Neural cell (in vitro differentiated cells): ENCODE data around the gene CMKLR1. TPM values are rescaled to one million over a fixed set of nuclear protein-coding genes. Genes with fewer than 3 reads are reported as not detected.

Experiments
- H2AFZ ChIP-seq: fragments of 200-600, 300-800 bp; sonication (generic), shearing (Covaris generic); 2 replicates; pipeline ENCODE4 v1.6.0; 2014; ENCODE audit warnings: low read depth, mild to moderate bottlenecking, antibody characterized with exemption, low read length, moderate library complexity
- H3F3A ChIP-seq: fragments of 200-600 bp; shearing (Covaris generic); 2 replicates; pipeline ENCODE4 v1.6.1; 2016; ENCODE audit warnings: mild to moderate bottlenecking, moderate library complexity, mixed read lengths, antibody characterized with exemption, low read length; ENCODE audit not compliant: insufficient read depth, poor library complexity, severe bottlenecking
- H3K27ac ChIP-seq: fragments of 200-600, 300-800 bp; sonication (generic), shearing (Covaris generic); 2 replicates; pipeline ENCODE4 v1.5.1; 2014; ENCODE audit warnings: mild to moderate bottlenecking, low read length, moderate library complexity
- H3K27me3 ChIP-seq: fragments of 300-800, 200-600 bp; sonication (generic), shearing (Covaris generic); 2 replicates; pipeline ENCODE4 v1.6.0; 2014; ENCODE audit warnings: mild to moderate bottlenecking, low read depth, low read length, moderate library complexity; ENCODE audit not compliant: insufficient read depth
- H3K36me3 ChIP-seq: fragments of 300-800, 200-600 bp; sonication (generic), shearing (Covaris generic); 2 replicates; pipeline ENCODE4 v1.5.1; 2014; ENCODE audit warnings: mild to moderate bottlenecking, antibody characterized with exemption, low read length, moderate library complexity; ENCODE audit not compliant: insufficient read depth
- H3K4me2 ChIP-seq: fragments of 300-800, 200-600 bp; sonication (generic), shearing (Covaris generic); 2 replicates; pipeline ENCODE4 v1.6.0; 2014; ENCODE audit warnings: mild to moderate bottlenecking, low read length
- H3K4me3 ChIP-seq: fragments of 300-800, 200-600 bp; sonication (generic), shearing (Covaris generic); 2 replicates; pipeline ENCODE4 v1.5.1; 2014; ENCODE audit warnings: mild to moderate bottlenecking, low read length, moderate library complexity
- H3K79me2 ChIP-seq: fragments of 200-600 bp; shearing (Covaris generic); replicated peaks from 2 replicates; pipeline ENCODE4 v1.6.0; 2014; ENCODE audit warnings: mild to moderate bottlenecking, low read length, moderate library complexity; ENCODE audit not compliant: insufficient read depth
- H3K9ac ChIP-seq: fragments of 300-800, 200-600 bp; sonication (generic), shearing (Covaris generic); 2 replicates; pipeline ENCODE4 v1.6.1; 2016; ENCODE audit warnings: mild to moderate bottlenecking, low read length, mixed read lengths
- H3K9me2 ChIP-seq: fragments of 200-600 bp; shearing (Covaris generic); 2 replicates; pipeline ENCODE4 v1.6.1; 2016; ENCODE audit warnings: mild to moderate bottlenecking, low read length, mixed read lengths; ENCODE audit not compliant: insufficient read depth
- H3K9me3 ChIP-seq: fragments of 200-600, 300-800 bp; sonication (generic), shearing (Covaris generic); 2 replicates; pipeline ENCODE4 v1.6.1; 2016; ENCODE audit warnings: mild to moderate bottlenecking, mixed run types, low read length, moderate library complexity, mixed read lengths
- H4K20me1 ChIP-seq: fragments of 200-600 bp; shearing (Covaris generic); 2 replicates; pipeline ENCODE4 v1.6.1; 2016; ENCODE audit warnings: mild to moderate bottlenecking, mixed run types; ENCODE audit not compliant: insufficient read depth
- CTCF ChIP-seq: fragments of 450-650 bp; IDR thresholded peaks from 2 replicates; pipeline ENCODE4 v1.5.1; 2014; ENCODE audit warnings: antibody characterized with exemption, mild to moderate bottlenecking, moderate library complexity; ENCODE audit not compliant: poor library complexity, severe bottlenecking
- EP300 ChIP-seq: fragments of 450-650 bp; conservative IDR thresholded peaks from 2 replicates; pipeline ENCODE4 v1.6.1; 2014; ENCODE audit warnings: antibody characterized with exemption, mild to moderate bottlenecking, moderate library complexity; ENCODE audit not compliant: poor library complexity, severe bottlenecking
- EZH2 ChIP-seq: fragments of 200-600, 300-800 bp; shearing (Covaris generic), sonication (generic); IDR thresholded peaks from 2 replicates; pipeline ENCODE4 v1.6.1; 2014; ENCODE audit warnings: antibody characterized with exemption, low read length, borderline replicate concordance, mild to moderate bottlenecking; ENCODE audit not compliant: insufficient read depth, poor library complexity, severe bottlenecking
- MXI1 ChIP-seq: fragments of 450-650 bp; conservative IDR thresholded peaks from 2 replicates; pipeline ENCODE4 v1.6.1; 2014; ENCODE audit warnings: antibody characterized with exemption, mild to moderate bottlenecking; ENCODE audit not compliant: poor library complexity, severe bottlenecking
- POLR2AphosphoS5 ChIP-seq: IDR thresholded peaks from 2 replicates; pipeline ENCODE4 v1.6.1; 2012
- RAD21 ChIP-seq: fragments of 450-650 bp; conservative IDR thresholded peaks from 2 replicates; pipeline ENCODE4 v1.6.1; 2014; ENCODE audit warnings: antibody characterized with exemption, mild to moderate bottlenecking, moderate library complexity
- REST ChIP-seq: IDR thresholded peaks from 2 replicates; pipeline ENCODE4 v1.6.1; 2012; ENCODE audit warnings: borderline replicate concordance
- SMC3 ChIP-seq: fragments of 450-650 bp; conservative IDR thresholded peaks from 2 replicates; pipeline ENCODE4 v1.6.1; 2014; ENCODE audit warnings: antibody characterized with exemption, mild to moderate bottlenecking, moderate library complexity; ENCODE audit not compliant: poor library complexity
- TAF1 ChIP-seq: IDR thresholded peaks from 2 replicates; pipeline ENCODE4 v1.6.1; 2012; ENCODE audit warnings: low read depth
- polyA plus RNA-seq: library from polyadenylated mRNA; depleted of rRNA; stranded (reverse); fragments of >200 nt; gene quantifications from 2 replicates; pipeline ENCODE4 v1.2.3, GENCODE V29; 2014

CMKLR1 gene
- polyA plus RNA-seq, 1 donor from 2014 or later: 0.06 TPM

- no peak overlapping the region for H3K4me2 ChIP-seq
- H3K79me2 ChIP-seq: no peaks in the 10 kb centered on the region
- no peaks in the 10 kb centered on the region for H3K27me3 ChIP-seq
- no peak overlapping the region for H3K27ac ChIP-seq
- H3K4me3 ChIP-seq: no peak overlapping the region
- H3F3A ChIP-seq: no peaks in the 10 kb centered on the region
- H3K9ac ChIP-seq: no peak overlapping the region
- H4K20me1 ChIP-seq: no peaks in the 10 kb centered on the region
- no peaks in the 10 kb centered on the region for H3K9me2 ChIP-seq
- no peaks in the 10 kb centered on the region for H3K36me3 ChIP-seq
- TF ChIP-seq MXI1: no peak
- TF ChIP-seq EP300: no peak
- no peak for TF ChIP-seq REST
- no peak for TF ChIP-seq POLR2AphosphoS5
- no peaks in the 10 kb centered on the region for H3K9me3 ChIP-seq
- H2AFZ ChIP-seq: no peak overlapping the region
Measured at GRCh38 chr12:108311605-108312004, 27.5 kb downstream of the CMKLR1 start.

- H3K27me3 ChIP-seq: no peaks in the 10 kb centered on the region
- peak overlapping the region; percentile 37 for H3K4me3 ChIP-seq
- H3K9ac ChIP-seq: peak overlapping the region; percentile 30
- no peaks in the 10 kb centered on the region for H3K9me3 ChIP-seq
- TF ChIP-seq MXI1: no peak
- peak; percentile 29 for TF ChIP-seq RAD21
- TF ChIP-seq CTCF: no peak
- TF ChIP-seq TAF1: no peak
- TF ChIP-seq REST: peak; percentile 66
- TF ChIP-seq SMC3: no peak
- TF ChIP-seq EZH2: no peak
- no peak for TF ChIP-seq EP300
- peak; percentile 22 for TF ChIP-seq POLR2AphosphoS5
- H3K36me3 ChIP-seq: no peaks in the 10 kb centered on the region
- H3K79me2 ChIP-seq: no peaks in the 10 kb centered on the region
- H2AFZ ChIP-seq: peak overlapping the region; percentile 7
- peak overlapping the region; percentile 62 for H3K27ac ChIP-seq
- H3K4me2 ChIP-seq: no peak overlapping the region
- H4K20me1 ChIP-seq: no peaks in the 10 kb centered on the region
- H3F3A ChIP-seq: no peaks in the 10 kb centered on the region
- no peaks in the 10 kb centered on the region for H3K9me2 ChIP-seq
Measured at GRCh38 chr12:108310489-108310888, 28.6 kb downstream of the CMKLR1 start.
